ENCODE measurements around the gene EHMT1.

DNA sequence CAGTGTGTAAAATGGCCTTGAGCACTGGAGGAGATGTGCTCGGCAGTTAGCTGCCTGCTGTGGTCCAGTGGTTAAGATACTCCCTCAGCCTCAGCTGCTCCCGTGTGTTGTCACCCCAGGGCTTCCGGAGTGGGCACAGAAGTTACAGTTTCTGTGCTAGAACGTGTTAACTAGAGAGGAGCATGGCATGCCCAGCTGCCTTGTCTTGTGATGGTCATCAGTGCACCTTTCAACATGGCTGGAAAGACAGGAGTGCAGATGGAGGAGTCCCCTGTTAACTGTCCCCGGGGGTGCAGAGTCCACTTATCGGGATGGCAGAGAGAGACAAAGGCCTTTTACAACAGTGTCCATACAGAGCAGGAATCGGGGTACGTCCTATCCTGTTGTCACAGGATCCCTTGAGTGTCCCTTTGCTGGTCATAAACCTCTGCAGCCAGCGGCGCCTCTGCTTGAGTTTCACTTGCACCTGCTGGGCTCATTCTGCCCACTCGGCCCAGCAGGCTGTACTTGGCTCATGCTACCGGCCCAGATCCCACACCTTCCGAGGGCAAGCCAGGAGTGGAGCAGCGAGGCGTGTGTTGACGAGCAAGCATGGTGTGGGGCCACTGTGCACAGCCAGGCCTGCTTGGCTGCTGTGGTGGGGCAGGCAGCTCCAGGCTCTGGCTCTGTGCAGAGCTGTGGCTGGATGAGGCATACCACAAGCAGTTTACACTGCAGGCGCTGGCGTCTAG lies 112.6 kb downstream of the EHMT1 start:
- no peak for TF ChIP-seq POLR2AphosphoS5 (IDR thresholded peaks at IDR 0.05)
- TF ChIP-seq, protein P1, sequence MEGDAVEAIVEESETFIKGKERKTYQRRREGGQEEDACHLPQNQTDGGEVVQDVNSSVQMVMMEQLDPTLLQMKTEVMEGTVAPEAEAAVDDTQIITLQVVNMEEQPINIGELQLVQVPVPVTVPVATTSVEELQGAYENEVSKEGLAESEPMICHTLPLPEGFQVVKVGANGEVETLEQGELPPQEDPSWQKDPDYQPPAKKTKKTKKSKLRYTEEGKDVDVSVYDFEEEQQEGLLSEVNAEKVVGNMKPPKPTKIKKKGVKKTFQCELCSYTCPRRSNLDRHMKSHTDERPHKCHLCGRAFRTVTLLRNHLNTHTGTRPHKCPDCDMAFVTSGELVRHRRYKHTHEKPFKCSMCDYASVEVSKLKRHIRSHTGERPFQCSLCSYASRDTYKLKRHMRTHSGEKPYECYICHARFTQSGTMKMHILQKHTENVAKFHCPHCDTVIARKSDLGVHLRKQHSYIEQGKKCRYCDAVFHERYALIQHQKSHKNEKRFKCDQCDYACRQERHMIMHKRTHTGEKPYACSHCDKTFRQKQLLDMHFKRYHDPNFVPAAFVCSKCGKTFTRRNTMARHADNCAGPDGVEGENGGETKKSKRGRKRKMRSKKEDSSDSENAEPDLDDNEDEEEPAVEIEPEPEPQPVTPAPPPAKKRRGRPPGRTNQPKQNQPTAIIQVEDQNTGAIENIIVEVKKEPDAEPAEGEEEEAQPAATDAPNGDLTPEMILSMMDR (IDR thresholded peaks at IDR 0.05) = no peak
- TF ChIP-seq POLR2A (IDR thresholded peaks at IDR 0.05; ENCODE audit: low read depth) = no peak

Measured in esophagus muscularis mucosa (tissue), 3 donors.